Astrocyte (in vitro differentiated cells and primary cell): Measurements from ENCODE around the gene CPXM1. TPM values are rescaled to one million over a fixed set of nuclear protein-coding genes. Genes with fewer than 3 reads are reported as not detected.

Experiments used
- DNase-seq: peaks from one replicate; pipeline ENCODE4 v3.0.0-alpha.2; 2010; ENCODE audit warnings: low read depth
- FAIRE-seq: peaks from 2 replicates; lab custom pipeline; 2011; peaks lifted over from hg19 to GRCh38; lab: Jason Lieb, UNC
- H2AFZ ChIP-seq: 2 replicates; pipeline ENCODE4 v1.6.0; 2012; ENCODE audit warnings: low read depth, low read length, inconsistent platforms
- H3K27ac ChIP-seq: 2 replicates; pipeline ENCODE4 v1.5.1; 2011; ENCODE audit warnings: low read depth, low read length, inconsistent platforms
- H3K27me3 ChIP-seq: 2 replicates; pipeline ENCODE4 v1.6.0; 2011; ENCODE audit warnings: low read length, inconsistent platforms; ENCODE audit not compliant: insufficient read depth
- H3K36me3 ChIP-seq: 2 replicates; pipeline ENCODE4 v1.5.1; 2011; ENCODE audit warnings: low read length, inconsistent platforms; ENCODE audit not compliant: insufficient read depth
- H3K4me1 ChIP-seq: 2 replicates; pipeline ENCODE4 v1.5.1; 2011; ENCODE audit warnings: low read length, inconsistent platforms; ENCODE audit not compliant: insufficient read depth
- H3K4me2 ChIP-seq: 2 replicates; pipeline ENCODE4 v1.6.0; 2012; ENCODE audit warnings: low read length, inconsistent platforms
- H3K4me3 ChIP-seq: 2 replicates; pipeline ENCODE4 v1.5.1; 2011; ENCODE audit warnings: low read depth, mild to moderate bottlenecking, low read length, inconsistent platforms; ENCODE audit not compliant: insufficient read depth
- H3K79me2 ChIP-seq: 2 replicates; pipeline ENCODE4 v1.6.0; 2012; ENCODE audit warnings: mild to moderate bottlenecking, low read length, inconsistent platforms; ENCODE audit not compliant: insufficient read depth
- H3K9ac ChIP-seq: 2 replicates; pipeline ENCODE4 v1.6.0; 2012; ENCODE audit warnings: mild to moderate bottlenecking, low read length, inconsistent platforms
- H3K9me3 ChIP-seq: 2 replicates; pipeline ENCODE4 v1.5.1; 2012; ENCODE audit warnings: low read depth, mild to moderate bottlenecking, low read length, inconsistent platforms; ENCODE audit not compliant: insufficient read depth
- H4K20me1 ChIP-seq: 2 replicates; pipeline ENCODE4 v1.6.0; 2012; ENCODE audit warnings: low read length, inconsistent platforms; ENCODE audit not compliant: insufficient read depth
- H3K27ac Mint-ChIP-seq: one replicate; pipeline ENCODE4 v1.8.0; 2021; ENCODE audit warnings: mild to moderate bottlenecking, mixed read lengths; ENCODE audit not compliant: unreplicated experiment
- H3K27me3 Mint-ChIP-seq: one replicate; pipeline ENCODE4 v1.8.0; 2021; ENCODE audit warnings: low read depth, mixed read lengths; ENCODE audit not compliant: unreplicated experiment
- H3K36me3 Mint-ChIP-seq: one replicate; pipeline ENCODE4 v1.8.0; 2021; ENCODE audit warnings: low read depth, mixed read lengths; ENCODE audit not compliant: unreplicated experiment
- H3K4me1 Mint-ChIP-seq: one replicate; pipeline ENCODE4 v1.8.0; 2021; ENCODE audit warnings: low read depth, mixed read lengths; ENCODE audit not compliant: unreplicated experiment
- H3K4me3 Mint-ChIP-seq: one replicate; pipeline ENCODE4 v1.8.0; 2021; ENCODE audit warnings: mild to moderate bottlenecking, moderate library complexity, mixed read lengths; ENCODE audit not compliant: unreplicated experiment
- H3K9me3 Mint-ChIP-seq: one replicate; pipeline ENCODE4 v1.8.0; 2021; ENCODE audit warnings: mild to moderate bottlenecking, mixed read lengths; ENCODE audit not compliant: unreplicated experiment
- EZH2 ChIP-seq: IDR thresholded peaks from 2 replicates; pipeline ENCODE4 v1.6.1; 2012; ENCODE audit warnings: mild to moderate bottlenecking, low read length, inconsistent platforms; ENCODE audit not compliant: insufficient read depth
- total RNA-seq: library from RNA; stranded (reverse); gene quantifications from 2 replicates; pipeline ENCODE4 v1.2.1, GENCODE V29; 2021
- TF ChIP-seq, protein P1 (sequence below): IDR thresholded peaks from 2 replicates; pipeline ENCODE4 v1.5.1; 2011; ENCODE audit warnings: low read depth, mild to moderate bottlenecking, inconsistent platforms, low read length, moderate library complexity; ENCODE audit not compliant: insufficient read depth

CPXM1 gene
- total RNA-seq, 1 donor from 2014 or later, result 10.9 TPM

- peaks cover 4% of the 10 kb centered on the region for H3K4me1 Mint-ChIP-seq
- Histone ChIP-seq H4K20me1 (peaks cover 3% of the 10 kb centered on the region), H3K9ac (no peak overlapping the region), H3K4me1 (peaks cover 15% of the 10 kb centered on the region), H3K4me3 (no peak overlapping the region), H3K9me3 (no peaks in the 10 kb centered on the region), H3K79me2 (no peaks in the 10 kb centered on the region), H2AFZ (no peak overlapping the region), H3K4me2 (no peak overlapping the region), H3K27me3 (peaks cover 56% of the 10 kb centered on the region), H3K36me3 (no peaks in the 10 kb centered on the region), H3K27ac (no peak overlapping the region)
- DNase-seq (no peak), FAIRE-seq (no peak)
- H3K27ac Mint-ChIP-seq, result peak overlapping the region; percentile 34
- TF ChIP-seq, protein P1, sequence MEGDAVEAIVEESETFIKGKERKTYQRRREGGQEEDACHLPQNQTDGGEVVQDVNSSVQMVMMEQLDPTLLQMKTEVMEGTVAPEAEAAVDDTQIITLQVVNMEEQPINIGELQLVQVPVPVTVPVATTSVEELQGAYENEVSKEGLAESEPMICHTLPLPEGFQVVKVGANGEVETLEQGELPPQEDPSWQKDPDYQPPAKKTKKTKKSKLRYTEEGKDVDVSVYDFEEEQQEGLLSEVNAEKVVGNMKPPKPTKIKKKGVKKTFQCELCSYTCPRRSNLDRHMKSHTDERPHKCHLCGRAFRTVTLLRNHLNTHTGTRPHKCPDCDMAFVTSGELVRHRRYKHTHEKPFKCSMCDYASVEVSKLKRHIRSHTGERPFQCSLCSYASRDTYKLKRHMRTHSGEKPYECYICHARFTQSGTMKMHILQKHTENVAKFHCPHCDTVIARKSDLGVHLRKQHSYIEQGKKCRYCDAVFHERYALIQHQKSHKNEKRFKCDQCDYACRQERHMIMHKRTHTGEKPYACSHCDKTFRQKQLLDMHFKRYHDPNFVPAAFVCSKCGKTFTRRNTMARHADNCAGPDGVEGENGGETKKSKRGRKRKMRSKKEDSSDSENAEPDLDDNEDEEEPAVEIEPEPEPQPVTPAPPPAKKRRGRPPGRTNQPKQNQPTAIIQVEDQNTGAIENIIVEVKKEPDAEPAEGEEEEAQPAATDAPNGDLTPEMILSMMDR, result no peak
- TF ChIP-seq EZH2, result no peak
- no peak overlapping the region for H3K4me3 Mint-ChIP-seq
- H3K27me3 Mint-ChIP-seq, result peaks cover 68% of the 10 kb centered on the region
- no peaks in the 10 kb centered on the region for H3K36me3 Mint-ChIP-seq
- H3K9me3 Mint-ChIP-seq, result peaks cover 2% of the 10 kb centered on the region
Measured at GRCh38 chr20:2754424-2754823, 46.0 kb downstream of the CPXM1 start.

- H3K4me2 ChIP-seq, result no peak overlapping the region
- no peak for TF ChIP-seq EZH2
- TF ChIP-seq, protein P1, result no peak
- no peak overlapping the region for H3K9ac ChIP-seq
- no peaks in the 10 kb centered on the region for H3K36me3 ChIP-seq
- Mint-ChIP-seq H3K36me3 (no peaks in the 10 kb centered on the region), H3K4me1 (peaks cover 4% of the 10 kb centered on the region), H3K27ac (peak overlapping the region; percentile 18), H3K9me3 (peaks cover 2% of the 10 kb centered on the region), H3K4me3 (no peak overlapping the region), H3K27me3 (peaks cover 74% of the 10 kb centered on the region)
- H3K27me3 ChIP-seq, result peaks cover 61% of the 10 kb centered on the region
- FAIRE-seq (no peak), DNase-seq (no peak)
- peaks cover 3% of the 10 kb centered on the region for H4K20me1 ChIP-seq
- H3K4me3 ChIP-seq, result no peak overlapping the region
- no peaks in the 10 kb centered on the region for H3K9me3 ChIP-seq
- no peak overlapping the region for H2AFZ ChIP-seq
- H3K79me2 ChIP-seq, result no peaks in the 10 kb centered on the region
- H3K4me1 ChIP-seq, result peaks cover 15% of the 10 kb centered on the region
- H3K27ac ChIP-seq, result no peak overlapping the region
Measured at GRCh38 chr20:2753461-2754040, 46.9 kb downstream of the CPXM1 start.
